ENCODE results near the gene ITPK1. TPM values are rescaled to one million over a fixed set of nuclear protein-coding genes. Genes with fewer than 3 reads are reported as not detected.

The ITPK1 gene
- total RNA-seq, 1 experiment from 2014 or later = 88.6 TPM

DNA sequence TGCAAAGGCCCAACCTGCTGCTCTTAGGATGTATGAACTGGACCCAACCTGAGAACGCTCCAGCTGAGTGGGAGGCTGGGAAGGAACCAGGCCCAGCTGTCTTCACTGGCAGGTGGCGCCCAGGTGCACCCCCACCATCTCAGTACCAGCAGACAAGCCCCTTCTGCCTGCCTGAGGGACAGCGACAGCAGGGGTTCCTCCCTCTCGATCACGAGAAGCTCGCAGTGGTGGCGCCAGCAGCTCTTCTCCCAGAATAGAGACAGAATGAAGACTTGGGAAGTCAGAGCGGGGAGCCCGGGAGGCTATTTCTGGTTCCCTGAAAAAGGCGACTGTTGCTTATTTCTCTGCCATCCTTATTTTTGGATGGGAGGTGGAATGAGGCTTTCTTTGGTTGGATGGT lies 146.3 kb downstream of the ITPK1 start:
- no peak for DNase-seq
- Histone ChIP-seq H4K20me1 (ENCODE audit: insufficient read depth) (no peaks in the 10 kb centered on the region; the same call in none of the 2 replicates), H3K9me2 (ENCODE audit: insufficient read depth) (no peaks in the 10 kb centered on the region), H3K79me2 (ENCODE audit: low read depth) (peaks cover 29% of the 10 kb centered on the region), H3K9me3 (ENCODE audit: insufficient read depth, low read depth) (no peaks in the 10 kb centered on the region), H2AFZ (no peak overlapping the region), H3K4me3 (no peak overlapping the region), H3F3A (ENCODE audit: insufficient read depth, low read depth) (no peaks in the 10 kb centered on the region; the same call in 1 of the 2 replicates), H3K27me3 (ENCODE audit: insufficient read depth, low read depth) (no peaks in the 10 kb centered on the region), H3K27ac (no peak overlapping the region), H3K4me1 (replicated peaks; ENCODE audit: insufficient read depth) (no peaks in the 10 kb centered on the region), H3K4me2 (no peak overlapping the region), H3K36me3 (ENCODE audit: low read depth) (no peaks in the 10 kb centered on the region)
- intact Hi-C loops (cut with micrococcal nuclease; ENCODE audit: unreplicated experiment) = no loop called here
- POLR2A ChIA-PET (ENCODE audit: unreplicated experiment) = interaction anchor here (0.6 kb wide), 1 partner anchor 253 kb away, joined by 4 read pairs; no protein-coding TSS in a partner anchor
- CTCF ChIA-PET = no interaction called here
- BruUV-seq (replicated peaks) = no TSS peak
- TF ChIP-seq, protein P1, sequence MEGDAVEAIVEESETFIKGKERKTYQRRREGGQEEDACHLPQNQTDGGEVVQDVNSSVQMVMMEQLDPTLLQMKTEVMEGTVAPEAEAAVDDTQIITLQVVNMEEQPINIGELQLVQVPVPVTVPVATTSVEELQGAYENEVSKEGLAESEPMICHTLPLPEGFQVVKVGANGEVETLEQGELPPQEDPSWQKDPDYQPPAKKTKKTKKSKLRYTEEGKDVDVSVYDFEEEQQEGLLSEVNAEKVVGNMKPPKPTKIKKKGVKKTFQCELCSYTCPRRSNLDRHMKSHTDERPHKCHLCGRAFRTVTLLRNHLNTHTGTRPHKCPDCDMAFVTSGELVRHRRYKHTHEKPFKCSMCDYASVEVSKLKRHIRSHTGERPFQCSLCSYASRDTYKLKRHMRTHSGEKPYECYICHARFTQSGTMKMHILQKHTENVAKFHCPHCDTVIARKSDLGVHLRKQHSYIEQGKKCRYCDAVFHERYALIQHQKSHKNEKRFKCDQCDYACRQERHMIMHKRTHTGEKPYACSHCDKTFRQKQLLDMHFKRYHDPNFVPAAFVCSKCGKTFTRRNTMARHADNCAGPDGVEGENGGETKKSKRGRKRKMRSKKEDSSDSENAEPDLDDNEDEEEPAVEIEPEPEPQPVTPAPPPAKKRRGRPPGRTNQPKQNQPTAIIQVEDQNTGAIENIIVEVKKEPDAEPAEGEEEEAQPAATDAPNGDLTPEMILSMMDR (conservative IDR thresholded peaks at IDR 0.05) = no peak
- no peak for TF ChIP-seq EZH2 (IDR thresholded peaks at IDR 0.05; ENCODE audit: low read depth)

DNA sequence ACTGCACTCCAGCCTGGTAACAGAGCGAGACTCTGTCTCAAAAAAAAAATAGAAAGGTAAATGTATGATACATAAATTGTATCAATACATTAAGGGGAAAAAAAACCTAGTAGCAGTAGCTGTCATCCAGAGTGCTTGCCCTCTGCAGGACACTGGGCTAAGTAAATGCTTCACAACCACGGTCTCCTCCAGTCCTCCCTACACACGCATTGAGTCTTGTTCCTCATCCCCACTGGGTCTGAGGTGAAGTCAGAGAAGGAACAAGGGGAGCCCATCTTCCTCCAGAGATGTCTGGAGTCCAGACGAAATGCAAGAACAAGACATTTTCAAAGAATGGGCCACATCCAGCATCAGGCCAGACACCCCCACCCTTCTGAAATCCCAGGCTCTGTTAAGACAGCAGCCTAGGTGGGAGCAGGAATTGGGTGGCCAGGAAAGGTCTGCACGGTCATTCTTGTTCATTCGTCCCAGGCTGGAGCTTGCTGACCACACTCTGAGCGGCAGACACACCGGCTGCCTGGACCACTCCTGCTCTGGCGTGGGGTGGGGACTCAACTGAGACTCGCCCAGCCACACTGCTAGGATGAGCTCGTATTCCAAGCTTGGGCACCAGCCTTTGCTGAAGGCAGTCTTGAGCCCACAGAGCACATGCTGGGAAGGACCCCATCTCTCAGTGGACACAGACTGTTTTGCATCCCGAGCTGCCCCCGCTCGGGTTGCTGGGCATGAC lies 147.3 kb downstream of the ITPK1 start:
- BruUV-seq (replicated peaks) = no TSS peak
- intact Hi-C loops (cut with micrococcal nuclease; ENCODE audit: unreplicated experiment) = no loop called here
- Histone ChIP-seq H4K20me1 (ENCODE audit: insufficient read depth) (no peaks in the 10 kb centered on the region; the same call in none of the 2 replicates), H3F3A (ENCODE audit: insufficient read depth, low read depth) (no peaks in the 10 kb centered on the region; the same call in 1 of the 2 replicates), H3K4me2 (no peak overlapping the region), H3K4me3 (no peak overlapping the region), H3K79me2 (ENCODE audit: low read depth) (peaks cover 29% of the 10 kb centered on the region), H2AFZ (no peak overlapping the region), H3K9me3 (ENCODE audit: insufficient read depth, low read depth) (no peaks in the 10 kb centered on the region), H3K4me1 (replicated peaks; ENCODE audit: insufficient read depth) (no peaks in the 10 kb centered on the region), H3K36me3 (ENCODE audit: low read depth) (no peaks in the 10 kb centered on the region), H3K9me2 (ENCODE audit: insufficient read depth) (no peaks in the 10 kb centered on the region), H3K27ac (no peak overlapping the region), H3K27me3 (ENCODE audit: insufficient read depth, low read depth) (no peaks in the 10 kb centered on the region)
- DNase-seq = no peak
- TF ChIP-seq, protein P1 (conservative IDR thresholded peaks at IDR 0.05) = no peak
- TF ChIP-seq EZH2 (IDR thresholded peaks at IDR 0.05; ENCODE audit: low read depth) = no peak
- ChIA-PET CTCF (no interaction called here), POLR2A (ENCODE audit: unreplicated experiment) (no interaction called here)

DNA sequence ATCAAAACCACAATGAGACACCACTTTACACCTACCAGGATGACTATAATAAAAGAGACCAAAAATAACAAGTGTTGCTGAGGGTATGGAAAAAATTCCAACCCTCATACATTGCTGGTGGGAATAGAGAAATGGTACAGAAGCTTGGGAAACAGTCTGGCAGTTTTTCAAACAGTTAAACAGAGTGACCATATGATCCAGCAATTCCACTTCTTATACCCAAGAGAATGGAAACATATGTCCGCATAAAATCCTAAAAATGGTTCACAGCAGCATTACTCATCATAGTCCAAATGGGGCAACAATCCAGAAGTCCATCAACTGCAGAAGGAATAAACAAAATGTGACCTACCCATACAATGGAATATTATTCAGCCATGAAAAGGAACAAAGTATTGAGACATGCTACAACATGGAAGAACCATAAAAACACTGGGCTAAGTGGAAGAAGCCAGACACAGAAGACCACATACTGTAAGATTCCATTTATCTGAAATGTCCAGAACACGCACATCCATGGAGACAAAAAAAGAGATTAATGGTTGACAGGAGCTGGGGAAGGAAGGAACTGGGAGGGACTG lies 148.3 kb downstream of the ITPK1 start:
- ChIA-PET CTCF (no interaction called here), POLR2A (ENCODE audit: unreplicated experiment) (no interaction called here)
- H3K4me3 ChIP-seq = no peak overlapping the region
- TF ChIP-seq, protein P1 (conservative IDR thresholded peaks at IDR 0.05) = no peak
- TF ChIP-seq EZH2 (IDR thresholded peaks at IDR 0.05; ENCODE audit: low read depth) = no peak
- no peaks in the 10 kb centered on the region for H3K36me3 ChIP-seq (ENCODE audit: low read depth)
- intact Hi-C loops (cut with micrococcal nuclease; ENCODE audit: unreplicated experiment) = no loop called here
- peaks cover 28% of the 10 kb centered on the region for H3K79me2 ChIP-seq (ENCODE audit: low read depth)
- no peak overlapping the region for H3K27ac ChIP-seq
- no peak overlapping the region for H3K4me2 ChIP-seq
- H2AFZ ChIP-seq = no peak overlapping the region
- no peak for DNase-seq
- no peaks in the 10 kb centered on the region for H3K27me3 ChIP-seq (ENCODE audit: insufficient read depth, low read depth)
- no TSS peak for BruUV-seq (replicated peaks)
- H3K4me1 ChIP-seq (replicated peaks; ENCODE audit: insufficient read depth) = no peaks in the 10 kb centered on the region
- no peaks in the 10 kb centered on the region; the same call in none of the 2 replicates for H4K20me1 ChIP-seq (ENCODE audit: insufficient read depth)
- H3K9me3 ChIP-seq (ENCODE audit: insufficient read depth, low read depth) = no peaks in the 10 kb centered on the region
- H3F3A ChIP-seq (ENCODE audit: insufficient read depth, low read depth) = no peaks in the 10 kb centered on the region; the same call in 1 of the 2 replicates
- no peaks in the 10 kb centered on the region for H3K9me2 ChIP-seq (ENCODE audit: insufficient read depth)
